ENCODE results near the gene ERLIN1.

DNA sequence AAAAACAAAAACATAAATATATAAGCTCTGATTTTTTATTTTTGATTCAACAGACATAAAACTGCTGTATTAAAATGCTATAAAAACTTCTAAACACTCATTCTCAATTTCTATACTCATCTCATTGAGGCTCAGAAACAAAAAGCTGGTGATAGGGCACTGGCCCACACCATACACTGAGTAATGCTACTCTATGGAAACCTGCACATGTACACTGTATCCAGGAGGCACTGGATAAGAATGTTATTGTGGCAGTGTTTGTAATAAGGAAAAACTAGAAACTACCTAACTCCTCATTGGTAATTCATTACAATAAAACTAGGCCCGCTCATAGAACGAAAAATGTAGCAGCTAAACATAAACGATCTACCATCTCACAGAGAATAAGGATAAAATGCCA is 23.1 kb downstream of the ERLIN1 start:
- no peak for TF ChIP-seq CTCF (conservative IDR thresholded peaks at IDR 0.05; ENCODE audit: low read depth, low read length)
- no peak for TF ChIP-seq EZH2 (IDR thresholded peaks at IDR 0.05; ENCODE audit: low read length, unreplicated experiment)
- TF ChIP-seq EZH2phosphoT487 (IDR thresholded peaks at IDR 0.05; ENCODE audit: borderline replicate concordance, low read length), result no peak
